Left colon (tissue), 2 donors: ENCODE data around the gene AHCYL2. TPM values are rescaled to one million over a fixed set of nuclear protein-coding genes. Genes with fewer than 3 reads are reported as not detected.

Experiments
- total RNA-seq, 2 donors: library from RNA; stranded (reverse); fragmentation: NEBNext Ultra II Directional; extraction: Animal tissue kit (Norgen Biotek cat#: 25700); gene quantifications; one replicate each; pipeline ENCODE4 v1.2.1, GENCODE V29; 2021
- donor health status: DM: no; HTN: no; CAD: no.
- donor health status: DM: yes; HTN: yes; CAD: no.

The AHCYL2 gene
- total RNA-seq, 2 donors from 2014 or later: 482 to 555 TPM

Other genes starting within 250 kb of the AHCYL2 start
- 10 to 100 TPM; 35.2 to 36.4 TPM for gene TNPO3, start 169.9 kb upstream of the AHCYL2 start, total RNA-seq
- gene TSPAN33, start 80.3 kb upstream of the AHCYL2 start, total RNA-seq: 1 to 10 TPM; 4.8 to 7.5 TPM
- gene SMO, start 36.4 kb upstream of the AHCYL2 start, total RNA-seq: 1 to 10 TPM; 1.5 to 3.6 TPM
- gene STRIP2, start 209.4 kb downstream of the AHCYL2 start, total RNA-seq: 1 to 10 TPM in 1 of 2 donors, under 1 TPM in 1; 0.28 to 2.4 TPM